ENCODE data around the gene MAPK10. TPM values are rescaled to one million over a fixed set of nuclear protein-coding genes. Genes with fewer than 3 reads are reported as not detected.

Gene MAPK10
- total and polyA plus RNA-seq, 4 donors = 3.3 to 109 (median 24.5) TPM

DNA sequence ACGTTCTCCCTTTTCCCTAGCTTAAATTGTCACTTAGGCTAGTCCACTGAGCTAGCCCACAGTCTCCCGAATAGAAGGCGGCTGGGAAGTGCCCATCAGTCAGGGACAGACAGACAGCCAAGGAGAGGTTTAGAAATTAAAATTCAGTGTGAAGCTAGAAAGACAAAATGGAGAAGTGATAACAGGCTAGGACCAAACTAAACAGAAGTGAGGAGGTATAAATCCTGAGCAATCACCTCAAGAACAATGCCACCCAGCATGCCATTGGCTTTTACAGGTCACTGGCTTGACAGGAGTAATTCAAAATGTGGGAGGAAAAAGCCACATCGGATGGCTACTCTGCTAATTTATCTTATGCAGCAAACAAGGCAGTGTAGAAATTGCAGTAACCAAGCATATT, 138.9 kb downstream of the MAPK10 start:
- 90 to 91% methylated on average over 4 of the region's 4 CpGs for WGBS, 2 donors

DNA sequence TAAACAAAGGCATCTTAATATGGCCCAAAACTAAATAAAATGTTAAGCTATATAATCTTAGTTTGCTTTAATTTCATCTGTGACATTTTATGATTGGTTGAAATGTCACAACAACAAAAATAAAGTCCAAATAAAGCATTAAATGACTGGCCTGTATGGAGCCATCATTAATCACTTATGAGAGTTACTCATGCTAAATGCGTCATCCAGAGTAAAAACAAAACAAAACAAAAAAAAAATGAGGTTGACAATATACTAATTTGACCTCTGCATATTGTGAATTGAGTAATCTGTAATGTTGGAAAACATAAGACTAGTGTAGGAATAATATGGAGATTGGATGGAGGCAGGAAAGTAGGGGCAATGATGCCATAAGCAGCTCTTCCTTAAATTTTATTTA, 139.7 kb downstream of the MAPK10 start:
- DNase-seq (peak in 2 of 3 donors; percentile 19 to 29), ATAC-seq (ENCODE audit: insufficient read depth, low FRiP score) (no peak)
- Histone ChIP-seq H3K9me3 (ENCODE audit: control insufficient read depth in 4 of 4, insufficient read depth in 3 of 4, low read length in 3 of 4) (no peaks in the 10 kb centered on the region), H3K9ac (ENCODE audit: insufficient read depth in 1 of 2, low read length in 2 of 2) (no peak overlapping the region), H3K4me1 (ENCODE audit: control insufficient read depth in 5 of 5, insufficient read depth in 5 of 5, low read length in 5 of 5) (peaks cover 0 to 22% (median 0%) of the 10 kb centered on the region in 5 donors), H3K4me3 (no peak overlapping the region), H3K27me3 (ENCODE audit: control insufficient read depth in 3 of 3, insufficient read depth in 3 of 3, low read length in 2 of 3) (no peaks in the 10 kb centered on the region), H3K27ac (ENCODE audit: low read depth in 1 of 2, low read length in 1 of 2) (no peak overlapping the region), H3K36me3 (ENCODE audit: control insufficient read depth in 4 of 4, insufficient read depth in 4 of 4, low read length in 4 of 4) (no peaks in the 10 kb centered on the region)
- WGBS, 2 donors = 66 to 74% methylated on average over 1 of the region's 1 CpG
- TF ChIP-seq, protein P1, sequence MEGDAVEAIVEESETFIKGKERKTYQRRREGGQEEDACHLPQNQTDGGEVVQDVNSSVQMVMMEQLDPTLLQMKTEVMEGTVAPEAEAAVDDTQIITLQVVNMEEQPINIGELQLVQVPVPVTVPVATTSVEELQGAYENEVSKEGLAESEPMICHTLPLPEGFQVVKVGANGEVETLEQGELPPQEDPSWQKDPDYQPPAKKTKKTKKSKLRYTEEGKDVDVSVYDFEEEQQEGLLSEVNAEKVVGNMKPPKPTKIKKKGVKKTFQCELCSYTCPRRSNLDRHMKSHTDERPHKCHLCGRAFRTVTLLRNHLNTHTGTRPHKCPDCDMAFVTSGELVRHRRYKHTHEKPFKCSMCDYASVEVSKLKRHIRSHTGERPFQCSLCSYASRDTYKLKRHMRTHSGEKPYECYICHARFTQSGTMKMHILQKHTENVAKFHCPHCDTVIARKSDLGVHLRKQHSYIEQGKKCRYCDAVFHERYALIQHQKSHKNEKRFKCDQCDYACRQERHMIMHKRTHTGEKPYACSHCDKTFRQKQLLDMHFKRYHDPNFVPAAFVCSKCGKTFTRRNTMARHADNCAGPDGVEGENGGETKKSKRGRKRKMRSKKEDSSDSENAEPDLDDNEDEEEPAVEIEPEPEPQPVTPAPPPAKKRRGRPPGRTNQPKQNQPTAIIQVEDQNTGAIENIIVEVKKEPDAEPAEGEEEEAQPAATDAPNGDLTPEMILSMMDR (IDR thresholded peaks at IDR 0.05; ENCODE audit: control extremely low read depth, extremely low read depth) = no peak

More for the DNA sequence above, 138.9 kb downstream of the MAPK10 start:
- no peak overlapping the region for H3K4me3 ChIP-seq
- H3K36me3 ChIP-seq (ENCODE audit: control insufficient read depth in 4 of 4, insufficient read depth in 4 of 4, low read length in 4 of 4) = no peaks in the 10 kb centered on the region
- no peaks in the 10 kb centered on the region for H3K9me3 ChIP-seq (ENCODE audit: control insufficient read depth in 4 of 4, insufficient read depth in 3 of 4, low read length in 3 of 4)
- DNase-seq = no peak
- TF ChIP-seq, protein P1 (IDR thresholded peaks at IDR 0.05; ENCODE audit: control extremely low read depth, extremely low read depth) = no peak
- H3K9ac ChIP-seq (ENCODE audit: insufficient read depth in 1 of 2, low read length in 2 of 2) = no peak overlapping the region
- H3K27ac ChIP-seq (ENCODE audit: low read depth in 1 of 2, low read length in 1 of 2) = no peak overlapping the region
- H3K27me3 ChIP-seq (ENCODE audit: control insufficient read depth in 3 of 3, insufficient read depth in 3 of 3, low read length in 2 of 3) = no peaks in the 10 kb centered on the region
- ATAC-seq (ENCODE audit: insufficient read depth, low FRiP score) = no peak
- peaks cover 0 to 22% (median 0%) of the 10 kb centered on the region in 5 donors for H3K4me1 ChIP-seq (ENCODE audit: control insufficient read depth in 5 of 5, insufficient read depth in 5 of 5, low read length in 5 of 5)

DNA sequence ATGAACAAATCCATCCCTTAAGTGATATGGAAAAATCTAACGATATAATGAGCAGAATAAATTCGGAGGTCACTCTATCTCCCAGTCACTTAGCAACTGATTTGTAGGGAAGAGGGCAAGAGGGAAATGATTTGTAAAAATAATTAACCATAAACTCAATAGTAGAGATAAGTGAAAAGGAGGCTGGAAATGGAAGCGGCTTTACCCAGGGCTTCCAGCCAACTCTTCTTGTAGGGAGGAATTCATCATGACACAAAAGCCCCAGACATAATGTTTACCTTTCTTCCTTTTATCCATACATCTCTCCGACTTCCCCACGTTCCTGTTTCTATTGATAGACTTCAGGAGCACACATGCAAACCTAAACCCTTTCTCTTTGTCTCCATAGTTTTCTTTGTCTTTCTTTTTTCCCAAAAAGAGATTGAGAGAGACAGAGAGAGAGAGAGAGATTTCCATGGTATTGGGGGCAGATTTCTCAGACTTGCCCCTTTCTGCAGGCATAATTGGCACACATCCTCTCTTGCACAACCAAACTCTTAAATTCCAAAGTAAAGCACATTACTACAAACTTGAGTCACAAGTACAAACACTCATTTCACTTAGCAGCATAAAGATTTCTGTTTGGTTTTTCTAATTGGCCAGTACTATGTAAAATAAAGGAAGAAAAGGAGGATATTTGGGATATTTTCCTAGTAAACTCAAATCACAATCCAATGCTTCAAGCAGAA, 140.9 kb downstream of the MAPK10 start:
- no peak overlapping the region for H3K4me3 ChIP-seq
- no peaks in the 10 kb centered on the region for H3K27me3 ChIP-seq (ENCODE audit: control insufficient read depth in 3 of 3, insufficient read depth in 3 of 3, low read length in 2 of 3)
- H3K9me3 ChIP-seq (ENCODE audit: control insufficient read depth in 4 of 4, insufficient read depth in 3 of 4, low read length in 3 of 4) = no peaks in the 10 kb centered on the region
- no peaks in the 10 kb centered on the region for H3K36me3 ChIP-seq (ENCODE audit: control insufficient read depth in 4 of 4, insufficient read depth in 4 of 4, low read length in 4 of 4)
- DNase-seq = peak; percentile 30 to 78 (median 58)
- peaks cover 0 to 22% (median 0%) of the 10 kb centered on the region in 5 donors for H3K4me1 ChIP-seq (ENCODE audit: control insufficient read depth in 5 of 5, insufficient read depth in 5 of 5, low read length in 5 of 5)
- H3K27ac ChIP-seq (ENCODE audit: low read depth in 1 of 2, low read length in 1 of 2) = no peak overlapping the region
- TF ChIP-seq, protein P1 (IDR thresholded peaks at IDR 0.05; ENCODE audit: control extremely low read depth, extremely low read depth) = no peak
- 33 to 69% methylated on average over 5 of the region's 5 CpGs for WGBS, 2 donors
- no peak for ATAC-seq (ENCODE audit: insufficient read depth, low FRiP score)
- H3K9ac ChIP-seq (ENCODE audit: insufficient read depth in 1 of 2, low read length in 2 of 2) = no peak overlapping the region
